ENCODE data around the gene SORL1-AS1.

Gene SORL1-AS1

GRCh38 chr11:121456151-121456550 lies 3.4 kb upstream of the SORL1-AS1 start:
- Histone ChIP-seq H3K9me3 (ENCODE audit: low read depth, low read length) (no peaks in the 10 kb centered on the region), H3K27me3 (ENCODE audit: insufficient read depth, low read length) (peaks cover 57% of the 10 kb centered on the region), H2AFZ (ENCODE audit: low read length) (no peak overlapping the region), H3K27ac (ENCODE audit: low read depth, low read length) (no peak overlapping the region), H3K79me2 (ENCODE audit: insufficient read depth, low read length) (no peaks in the 10 kb centered on the region), H3K4me1 (ENCODE audit: insufficient read depth, low read length) (peaks cover 4% of the 10 kb centered on the region), H4K20me1 (ENCODE audit: insufficient read depth, low read length) (no peaks in the 10 kb centered on the region), H3K4me2 (ENCODE audit: insufficient read depth, low read length) (no peak overlapping the region), H3K4me3 (ENCODE audit: insufficient read depth, low read length) (no peak overlapping the region), H3K36me3 (ENCODE audit: insufficient read depth, low read length) (no peaks in the 10 kb centered on the region)
- TF ChIP-seq CTCF (IDR thresholded peaks at IDR 0.05; ENCODE audit: extremely low read depth, low read depth, low read length), result no peak
- no peak for DNase-seq (ENCODE audit: insufficient read length, low spot score, missing footprints)

- Histone ChIP-seq H3K4me1 (ENCODE audit: insufficient read depth, low read length) (peaks cover 4% of the 10 kb centered on the region), H3K4me2 (ENCODE audit: insufficient read depth, low read length) (no peak overlapping the region), H3K36me3 (ENCODE audit: insufficient read depth, low read length) (no peaks in the 10 kb centered on the region), H3K9me3 (ENCODE audit: low read depth, low read length) (no peaks in the 10 kb centered on the region), H3K27me3 (ENCODE audit: insufficient read depth, low read length) (peaks cover 65% of the 10 kb centered on the region), H3K27ac (ENCODE audit: low read depth, low read length) (no peak overlapping the region), H3K79me2 (ENCODE audit: insufficient read depth, low read length) (no peaks in the 10 kb centered on the region), H4K20me1 (ENCODE audit: insufficient read depth, low read length) (no peaks in the 10 kb centered on the region), H3K4me3 (ENCODE audit: insufficient read depth, low read length) (no peak overlapping the region), H2AFZ (ENCODE audit: low read length) (no peak overlapping the region)
- no peak for TF ChIP-seq CTCF (IDR thresholded peaks at IDR 0.05; ENCODE audit: extremely low read depth, low read depth, low read length)
- no peak for DNase-seq (ENCODE audit: insufficient read length, low spot score, missing footprints)
These were observed 2.3 kb upstream of the SORL1-AS1 start for GRCh38 chr11:121455115-121455514.

GRCh38 chr11:121453589-121454299 lies 977 bp upstream of the SORL1-AS1 start:
- Histone ChIP-seq H3K4me2 (ENCODE audit: insufficient read depth, low read length) (no peak overlapping the region), H4K20me1 (ENCODE audit: insufficient read depth, low read length) (no peaks in the 10 kb centered on the region), H3K4me3 (ENCODE audit: insufficient read depth, low read length) (no peak overlapping the region), H3K9me3 (ENCODE audit: low read depth, low read length) (no peaks in the 10 kb centered on the region), H3K27me3 (ENCODE audit: insufficient read depth, low read length) (peaks cover 60% of the 10 kb centered on the region), H2AFZ (ENCODE audit: low read length) (no peak overlapping the region), H3K36me3 (ENCODE audit: insufficient read depth, low read length) (no peaks in the 10 kb centered on the region), H3K27ac (ENCODE audit: low read depth, low read length) (no peak overlapping the region), H3K79me2 (ENCODE audit: insufficient read depth, low read length) (no peaks in the 10 kb centered on the region), H3K4me1 (ENCODE audit: insufficient read depth, low read length) (peaks cover 4% of the 10 kb centered on the region)
- TF ChIP-seq CTCF (IDR thresholded peaks at IDR 0.05; ENCODE audit: extremely low read depth, low read depth, low read length), result no peak
- DNase-seq (ENCODE audit: insufficient read length, low spot score, missing footprints), result no peak

GRCh38 chr11:121451986-121452608 lies 670 bp downstream of the SORL1-AS1 start, which contains the start of gene SORL1:
Gene SORL1 (plus strand): TSS chr11:121452314. CDS start chr11:121452332, 18 bp downstream.
- peak; percentile 27 for TF ChIP-seq CTCF (IDR thresholded peaks at IDR 0.05; ENCODE audit: extremely low read depth, low read depth, low read length)
- peaks cover 54% of the 10 kb centered on the region for H3K27me3 ChIP-seq (ENCODE audit: insufficient read depth, low read length)
- H3K36me3 ChIP-seq (ENCODE audit: insufficient read depth, low read length), result no peaks in the 10 kb centered on the region
- no peak within 1 kb of the TSS for H3K27ac ChIP-seq (ENCODE audit: low read depth, low read length)
- peak within 1 kb of the TSS; percentile 61 for H3K4me3 ChIP-seq (ENCODE audit: insufficient read depth, low read length)
- H3K9me3 ChIP-seq (ENCODE audit: low read depth, low read length), result no peaks in the 10 kb centered on the region
- DNase-seq (ENCODE audit: insufficient read length, low spot score, missing footprints), result peak; percentile 95
- H3K4me1 ChIP-seq (ENCODE audit: insufficient read depth, low read length), result peaks cover 4% of the 10 kb centered on the region
- H4K20me1 ChIP-seq (ENCODE audit: insufficient read depth, low read length), result no peaks in the 10 kb centered on the region
- peak within 1 kb of the TSS; percentile 68 for H2AFZ ChIP-seq (ENCODE audit: low read length)
- peak within 1 kb of the TSS; percentile 63 for H3K4me2 ChIP-seq (ENCODE audit: insufficient read depth, low read length)
- H3K79me2 ChIP-seq (ENCODE audit: insufficient read depth, low read length), result no peaks in the 10 kb centered on the region

Measured in osteoblast (primary cell).